GM18909 (cell line): ENCODE data around the gene MCM9.
A peak's percentile ranks its signal among the peaks of the same experiment; 100 is the strongest.
"Not testable (repeated sequence)": the region's sequence is repeated elsewhere in the genome, so short reads cannot be mapped to it uniquely, and the experiment has no call there.

Source experiments
- ATAC-seq: cut with Tn5 transposase; IDR thresholded peaks from one replicate; pipeline ENCODE4 v1.9.1; 2021; ENCODE audit warnings: mild to moderate bottlenecking; ENCODE audit not compliant: unreplicated experiment, poor library complexity

The MCM9 gene

DNA sequence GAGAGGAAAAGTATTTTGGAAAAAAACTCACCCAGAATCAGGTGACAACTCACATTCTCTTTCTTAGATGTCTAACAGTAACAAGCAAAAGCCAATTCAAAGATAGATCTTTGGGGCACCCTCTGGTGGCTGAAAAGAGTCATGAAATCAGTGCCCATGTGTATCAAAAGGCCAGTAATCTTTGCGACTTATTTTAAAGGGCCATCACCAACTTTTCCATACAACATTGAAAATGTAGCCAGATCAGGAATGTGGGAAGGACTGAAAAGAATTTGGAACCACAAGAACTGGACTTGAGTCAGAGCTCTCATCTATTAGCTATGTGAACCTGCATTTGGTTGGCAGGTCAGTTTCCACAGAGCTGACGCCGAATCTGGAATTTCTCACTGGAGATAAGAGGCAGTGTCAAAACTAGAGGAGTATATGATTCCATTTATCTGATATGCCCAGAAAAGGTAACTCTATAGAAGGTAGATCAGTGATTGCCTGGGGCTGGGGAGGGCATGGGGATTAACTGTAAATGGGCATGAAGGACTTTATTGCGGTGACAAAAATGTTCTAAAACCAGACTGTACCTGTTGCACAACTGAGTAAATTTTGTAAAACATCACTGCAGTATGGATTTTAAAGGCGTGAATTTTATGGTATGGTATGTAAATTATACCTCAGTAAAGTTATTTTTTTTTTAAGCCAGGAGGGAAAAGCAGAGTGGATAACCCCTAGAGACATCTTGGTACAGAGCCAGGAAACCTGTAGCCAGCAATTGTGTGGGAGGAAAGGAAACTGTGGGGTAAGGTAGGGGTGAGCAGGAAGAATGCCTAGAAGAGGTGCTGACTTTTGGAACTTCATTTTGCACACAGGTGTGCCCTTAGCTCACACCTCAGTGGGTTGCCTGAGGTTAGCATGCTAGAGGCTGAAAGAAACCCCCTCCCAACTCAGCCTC, 158.1 kb downstream of the MCM9 start:
- ATAC-seq: peak; percentile 85

DNA sequence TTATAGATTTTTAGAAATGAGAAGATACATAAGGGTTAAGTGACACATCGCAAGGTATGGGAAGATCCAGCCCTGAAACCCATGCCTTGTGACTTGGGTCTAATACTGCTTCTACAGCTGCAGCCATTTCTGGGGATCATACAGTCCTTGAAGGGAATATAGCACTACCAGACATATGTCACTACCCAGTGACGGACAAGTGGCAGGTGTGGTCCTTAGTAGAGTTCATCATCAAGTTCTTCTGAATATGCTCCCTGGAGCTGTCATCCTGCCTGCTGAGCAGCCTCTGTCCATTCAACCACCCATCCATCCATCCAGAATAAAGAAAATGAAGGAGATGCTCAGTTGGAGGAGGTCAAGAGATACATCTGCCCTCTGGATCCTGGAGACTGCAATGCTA, 159.6 kb downstream of the MCM9 start:
- no peak for ATAC-seq

GRCh38 chr6:118774581-118774980, 160.4 kb downstream of the MCM9 start:
- ATAC-seq: no peak

GRCh38 chr6:118772886-118773285, 162.1 kb downstream of the MCM9 start:
- no peak for ATAC-seq

- no peak for ATAC-seq
Measured at GRCh38 chr6:118771253-118771652, 163.7 kb downstream of the MCM9 start.

DNA sequence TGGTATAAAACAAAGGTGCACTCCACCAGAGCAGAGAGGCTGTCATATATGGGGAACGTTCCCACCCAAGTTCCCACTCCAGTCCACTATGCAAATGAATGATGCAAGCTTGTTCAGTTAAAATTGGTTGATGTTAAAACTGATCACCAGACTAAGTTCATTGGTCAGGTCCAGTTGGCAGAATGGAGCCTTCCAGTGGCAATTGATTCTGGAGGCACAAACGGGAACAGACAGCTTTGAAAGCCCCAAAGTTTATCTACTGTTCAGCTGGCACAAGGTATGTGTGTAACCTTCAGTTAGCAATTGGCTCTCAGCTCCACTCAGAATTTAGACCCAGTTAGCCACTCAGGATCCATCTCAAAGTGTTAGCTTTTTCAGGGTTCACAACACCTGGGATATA, 164.1 kb downstream of the MCM9 start:
- ATAC-seq: no peak

- no peak for ATAC-seq
Measured at GRCh38 chr6:118770112-118770788, 164.7 kb downstream of the MCM9 start.

DNA sequence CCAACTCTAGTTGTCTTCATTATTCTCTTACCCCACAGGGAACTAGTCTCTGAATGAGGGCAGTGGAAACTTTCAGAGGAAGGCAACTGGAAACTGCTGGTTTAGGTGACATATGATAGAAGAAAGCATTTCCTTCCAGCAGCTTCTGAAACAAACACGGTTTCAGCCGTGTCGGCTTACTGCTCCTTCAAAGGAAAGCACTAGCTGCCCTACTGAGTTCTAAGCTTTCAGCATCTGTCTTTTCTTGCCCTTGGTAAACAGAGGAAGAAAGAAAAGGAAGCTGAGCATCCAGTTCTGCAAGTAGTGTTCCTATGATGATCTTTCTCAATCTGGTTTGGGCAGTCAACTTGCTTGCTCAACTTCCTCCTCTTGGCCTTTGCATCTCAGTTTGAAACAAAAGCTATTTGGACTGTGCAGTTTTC, 166.0 kb downstream of the MCM9 start:
- peak; percentile 55 for ATAC-seq

DNA sequence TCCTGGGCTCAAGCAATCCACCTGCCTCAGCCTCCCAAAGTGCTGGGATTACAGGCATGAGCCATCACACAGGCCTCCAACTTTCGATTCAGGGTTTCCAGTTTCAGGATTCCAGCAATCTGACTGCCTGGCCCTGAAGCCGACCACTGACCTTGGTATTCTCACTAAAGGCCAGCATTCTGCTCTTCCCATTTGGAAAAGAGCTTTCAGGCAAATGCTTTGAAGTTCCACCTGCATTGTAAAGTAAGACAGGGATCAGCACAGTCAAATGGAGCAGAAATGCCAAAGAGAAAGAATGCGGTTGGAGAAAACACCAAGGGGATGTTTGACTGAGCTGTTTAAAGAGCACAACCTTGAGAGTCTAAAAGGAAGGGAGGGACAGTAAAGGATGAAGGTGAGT, 166.5 kb downstream of the MCM9 start:
- ATAC-seq: no peak

DNA sequence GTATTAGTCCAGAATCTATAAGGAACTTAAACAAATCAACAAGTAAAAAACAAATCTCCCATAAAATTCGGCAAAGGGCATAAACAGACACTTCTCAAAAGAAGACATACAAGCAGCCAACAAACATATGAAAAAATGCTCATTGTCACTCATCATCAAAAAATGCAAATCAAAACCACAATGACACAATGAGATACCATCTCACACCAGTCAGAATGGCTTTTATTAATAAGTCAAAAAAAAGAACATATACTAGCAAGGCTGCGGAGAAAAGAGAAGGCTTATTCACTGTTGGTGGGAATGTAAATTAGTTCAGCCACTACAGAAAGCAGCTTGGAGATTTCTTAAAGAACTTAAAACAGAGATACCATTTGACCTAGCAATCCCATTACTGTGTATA, 169.6 kb downstream of the MCM9 start:
- ATAC-seq: not testable (repeated sequence)

DNA sequence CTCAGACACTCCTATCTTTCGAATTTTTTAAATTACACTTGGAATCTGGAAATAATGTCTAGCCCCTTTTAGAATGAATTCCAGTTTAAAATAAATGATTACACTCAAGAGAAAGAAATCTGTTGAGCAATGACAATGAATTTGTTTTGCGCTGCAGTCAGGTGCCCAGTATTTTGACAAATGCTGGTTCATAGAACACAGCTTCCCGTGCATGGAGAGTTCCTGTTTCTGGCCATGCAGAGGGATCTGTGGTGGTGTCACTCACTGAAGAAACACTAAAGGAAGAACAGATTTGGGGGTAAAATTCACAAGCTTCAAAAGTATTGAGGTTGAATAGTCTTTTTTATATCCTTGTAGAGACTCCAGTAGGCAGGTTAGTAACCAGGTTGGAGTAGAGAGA, 170.2 kb downstream of the MCM9 start:
- no peak for ATAC-seq
